GM21447 (cell line): ENCODE measurements around the gene NKD2.
"Not testable (repeated sequence)": the region's sequence is repeated elsewhere in the genome, so short reads cannot be mapped to it uniquely, and the experiment has no call there.

Experiments
- ATAC-seq: cut with Tn5 transposase; IDR thresholded peaks from one replicate; pipeline ENCODE4 v1.9.1; 2021; ENCODE audit not compliant: unreplicated experiment

NKD2 gene

DNA sequence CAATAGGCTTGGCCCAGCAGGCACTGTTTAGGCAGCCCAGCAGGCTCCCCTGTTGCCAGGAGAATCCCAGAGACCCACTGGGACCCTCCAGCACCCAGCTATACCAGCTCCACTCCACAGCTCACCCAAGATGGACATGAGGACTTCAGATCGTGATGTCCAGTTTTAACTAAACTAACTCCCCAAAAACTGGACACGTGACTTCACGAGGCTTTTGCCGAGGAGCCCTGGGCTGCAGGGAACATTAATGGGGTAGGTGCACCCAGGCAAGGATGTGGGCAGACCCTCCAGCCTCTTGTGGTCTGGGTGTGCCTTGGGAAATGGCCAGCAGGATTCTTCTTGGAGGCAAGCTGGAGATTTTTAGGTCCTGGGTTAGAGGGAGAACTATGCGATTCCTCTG is 8.9 kb upstream of the NKD2 start:
- no peak for ATAC-seq

- ATAC-seq: no peak
These were observed 8.3 kb upstream of the NKD2 start for GRCh38 chr5:1000329-1000728.

DNA sequence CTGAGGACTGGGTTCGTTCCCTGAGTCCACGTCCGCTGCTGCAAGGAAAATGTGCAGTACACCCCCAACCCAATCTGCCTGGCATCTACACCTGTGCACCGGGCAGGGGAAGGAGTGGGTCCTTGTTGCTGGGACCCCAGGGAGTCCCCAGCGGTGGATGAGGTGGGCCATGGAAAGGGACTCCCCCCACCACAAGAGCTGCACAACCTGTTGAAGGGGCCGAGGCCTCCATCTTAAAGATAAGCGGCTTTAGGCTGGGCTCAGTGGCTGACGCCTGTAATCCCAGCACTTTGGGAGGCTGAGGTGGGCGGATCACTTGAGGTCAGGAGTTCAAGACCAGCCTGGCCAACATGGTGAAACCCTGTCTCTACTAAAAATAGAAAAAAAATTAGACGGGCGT is 7.8 kb upstream of the NKD2 start:
- ATAC-seq: not testable (repeated sequence)

GRCh38 chr5:1001406-1002270 is 7.0 kb upstream of the NKD2 start:
- ATAC-seq: no peak

GRCh38 chr5:1002271-1002546 is 6.4 kb upstream of the NKD2 start:
- no peak for ATAC-seq

- ATAC-seq: no peak
These were observed 5.8 kb upstream of the NKD2 start for GRCh38 chr5:1002836-1003235.

GRCh38 chr5:1003296-1003937 is 5.2 kb upstream of the NKD2 start:
- ATAC-seq: no peak

DNA sequence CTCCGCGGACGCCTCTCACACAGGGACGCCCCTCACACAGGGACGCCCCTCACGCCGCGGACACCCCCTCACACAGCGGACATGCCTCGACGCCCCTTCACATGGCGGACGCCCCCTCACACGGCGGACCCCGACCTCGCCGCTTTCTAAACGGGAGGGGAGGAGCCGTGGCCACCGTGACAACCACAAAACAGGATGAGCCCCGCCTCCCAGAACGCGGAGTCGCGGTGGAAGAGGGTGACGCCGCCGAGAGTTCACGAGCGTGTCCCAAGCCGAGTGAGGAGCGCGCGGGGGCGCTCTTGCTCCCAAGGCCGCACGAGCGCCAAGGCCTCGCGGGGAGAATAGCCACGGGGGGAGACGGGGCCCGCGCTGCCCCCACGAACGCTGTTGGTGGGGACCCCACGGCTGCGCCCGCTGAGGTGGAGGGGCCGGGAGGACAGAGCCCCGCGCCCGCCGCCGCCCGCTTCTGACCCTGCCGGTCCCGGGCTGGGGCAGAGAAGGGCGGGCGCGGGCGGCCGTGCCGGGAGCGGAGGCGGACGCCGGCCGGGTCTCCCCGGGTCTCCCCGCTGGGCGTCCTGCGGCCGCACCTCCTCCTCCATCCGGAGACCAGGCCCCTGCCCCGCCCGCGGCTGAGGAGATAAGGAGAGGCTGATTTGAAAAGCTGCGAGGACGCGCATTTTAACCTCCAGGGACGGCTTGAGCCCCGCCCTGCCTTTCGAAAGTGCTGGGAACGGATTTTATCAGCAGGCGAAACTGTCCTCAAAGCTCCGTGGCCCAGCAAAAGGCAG is 3.9 kb upstream of the NKD2 start:
- ATAC-seq: no peak

DNA sequence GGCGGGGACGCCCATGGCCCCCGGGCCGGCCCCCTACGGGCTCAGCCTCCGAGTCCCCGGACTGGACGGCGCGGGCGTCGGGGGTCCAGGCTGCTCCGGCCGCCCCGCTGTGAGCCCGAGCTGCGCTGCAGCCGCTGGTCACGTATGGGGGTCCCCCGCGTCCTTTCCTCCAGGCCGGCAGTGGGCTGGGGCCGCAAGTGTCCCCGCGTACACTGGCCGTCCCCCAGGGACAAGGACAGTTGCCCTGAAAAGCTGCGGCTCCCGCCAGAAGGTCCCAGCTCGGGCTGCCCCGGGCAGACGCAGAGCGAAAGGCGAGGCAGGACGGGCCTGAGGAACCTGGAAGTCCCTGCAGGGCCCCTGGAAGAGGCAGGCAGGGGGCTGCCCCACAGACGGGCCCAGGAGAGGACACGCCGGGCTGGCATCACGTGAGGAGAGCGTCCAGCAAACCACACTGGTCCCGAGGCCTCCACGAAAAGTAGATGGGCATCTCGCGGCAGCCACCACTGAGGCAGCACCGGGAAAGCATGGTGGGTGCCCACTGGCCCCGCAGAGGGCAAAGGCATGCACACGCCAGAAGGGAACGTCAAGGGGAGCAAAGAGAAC is 3.3 kb upstream of the NKD2 start:
- ATAC-seq: no peak

DNA sequence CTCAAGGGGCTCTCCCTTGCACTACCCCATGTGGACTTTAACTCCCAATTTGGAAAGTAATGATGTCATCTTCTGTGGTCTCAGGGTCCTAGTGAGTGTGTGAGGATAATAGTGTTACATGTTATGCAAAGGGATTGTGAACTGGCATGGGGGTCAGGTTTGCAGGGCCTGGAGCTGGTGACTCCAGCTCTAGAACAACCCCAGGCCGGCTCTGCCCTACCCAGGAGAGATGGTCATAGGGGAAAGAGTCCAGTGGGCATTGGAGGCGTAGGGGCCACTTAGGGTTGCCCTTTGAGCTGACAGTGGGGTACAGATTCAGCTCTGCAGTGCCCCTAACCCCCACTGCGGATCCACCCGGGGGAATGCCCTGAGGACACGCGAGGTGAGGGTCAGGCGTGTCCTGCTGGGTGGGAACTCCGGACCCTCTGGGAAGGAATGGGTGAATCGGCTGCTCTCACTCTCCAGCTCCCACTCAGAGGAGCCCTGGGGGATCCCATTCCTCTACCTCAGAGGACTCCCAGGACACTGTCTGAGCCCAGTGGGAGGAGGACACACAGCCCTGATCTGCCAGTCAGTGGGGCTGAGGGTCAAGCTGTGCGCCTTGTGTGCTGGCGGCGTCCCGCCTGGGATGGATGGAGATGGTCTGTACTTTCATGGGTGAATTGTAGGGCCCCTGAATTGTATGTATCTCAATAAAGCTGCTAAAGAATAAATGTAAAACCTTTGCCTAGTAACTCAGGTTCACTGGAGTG is 2.5 kb upstream of the NKD2 start:
- no peak for ATAC-seq

- ATAC-seq: no peak
These were observed 1.9 kb upstream of the NKD2 start for GRCh38 chr5:1006656-1007071.

DNA sequence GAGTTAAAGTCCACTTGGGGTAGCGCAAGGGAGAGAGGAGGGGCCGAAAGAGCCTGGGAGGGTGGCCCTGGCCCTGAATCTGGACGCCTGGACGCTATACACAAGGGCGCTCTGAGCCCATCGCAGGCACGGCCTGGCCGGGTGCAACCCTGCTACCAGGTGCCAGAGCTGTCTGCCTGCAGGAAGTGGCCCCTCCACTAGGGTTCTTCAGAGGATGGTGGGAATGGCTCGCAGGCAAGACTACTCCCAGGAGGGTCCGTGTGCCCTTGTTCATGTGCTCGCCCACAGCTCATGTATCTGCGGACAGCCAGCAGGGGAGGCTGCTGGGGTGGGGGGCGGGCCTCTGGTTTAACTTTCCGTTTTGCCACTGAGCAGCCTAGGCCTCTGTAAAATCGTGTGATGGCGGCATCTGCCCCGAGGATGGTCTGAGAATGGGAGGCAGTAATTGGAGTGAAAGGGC is 1.4 kb upstream of the NKD2 start:
- ATAC-seq: no peak

- no peak for ATAC-seq
These were observed 736 bp upstream of the NKD2 start for GRCh38 chr5:1007681-1008450.

DNA sequence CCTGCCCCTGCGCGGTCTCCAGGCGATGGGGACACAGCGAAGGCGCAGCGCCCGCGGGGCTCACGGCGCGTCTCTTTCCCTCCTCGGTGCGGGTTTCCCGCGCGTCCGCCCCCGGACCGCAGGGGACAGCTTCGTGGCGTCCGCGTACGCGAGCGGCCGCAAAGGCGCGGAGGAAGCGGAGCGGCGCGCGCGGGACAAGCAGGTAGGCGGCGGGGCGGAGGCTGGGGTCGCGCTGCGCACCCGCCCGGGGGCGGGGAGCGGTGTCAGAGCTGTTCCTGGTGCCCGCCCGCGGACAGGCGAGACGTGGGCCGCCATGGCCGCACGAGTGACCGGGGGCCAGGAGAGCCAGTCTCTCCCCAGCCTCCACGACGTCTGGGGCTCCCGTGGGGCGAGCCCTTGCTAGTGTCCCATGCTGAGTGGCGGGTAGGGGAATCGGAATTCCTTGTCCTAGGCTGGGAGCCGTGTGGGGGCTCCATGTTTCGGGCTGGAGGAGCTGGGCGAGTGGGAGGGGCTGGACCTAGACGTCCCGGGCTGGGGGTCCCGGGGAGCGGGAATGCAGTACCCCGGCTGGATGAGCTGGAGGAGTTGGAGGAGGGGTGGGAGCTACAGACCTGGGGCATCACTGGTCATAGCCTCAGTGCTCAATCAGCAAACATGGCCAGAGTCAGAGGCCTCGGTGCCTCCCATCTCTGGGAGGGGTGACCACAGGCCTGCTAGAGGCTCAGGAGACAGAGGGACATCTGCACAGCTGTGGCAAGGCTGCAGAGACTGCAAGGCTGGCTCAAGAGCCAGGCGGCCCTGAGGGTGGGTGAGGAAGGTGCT is 968 bp downstream of the NKD2 start:
- ATAC-seq: no peak

GRCh38 chr5:1010181-1010510 is 1.5 kb downstream of the NKD2 start:
- ATAC-seq: no peak

GRCh38 chr5:1010641-1011046 is 2.0 kb downstream of the NKD2 start:
- ATAC-seq: no peak

DNA sequence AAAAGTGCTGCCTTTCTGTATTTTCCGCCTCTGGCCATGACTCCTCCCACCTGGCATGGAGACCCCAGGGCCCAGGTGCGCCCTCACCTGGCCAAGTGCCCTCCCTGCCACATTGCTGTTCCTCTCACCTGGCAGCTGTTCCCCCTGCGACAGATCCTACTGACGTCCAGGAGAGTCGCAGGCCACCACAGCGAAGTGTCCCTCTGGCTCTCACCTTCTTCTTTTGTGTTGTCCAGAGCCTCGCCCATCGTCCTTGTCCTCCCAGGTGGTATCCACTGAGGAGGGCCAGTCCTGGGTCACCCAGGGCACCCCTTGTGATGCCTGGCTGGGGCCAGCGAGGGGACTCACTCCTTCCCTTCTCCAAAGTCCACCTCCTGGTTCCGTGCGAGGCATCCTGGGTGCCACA is 2.6 kb downstream of the NKD2 start:
- ATAC-seq: no peak

DNA sequence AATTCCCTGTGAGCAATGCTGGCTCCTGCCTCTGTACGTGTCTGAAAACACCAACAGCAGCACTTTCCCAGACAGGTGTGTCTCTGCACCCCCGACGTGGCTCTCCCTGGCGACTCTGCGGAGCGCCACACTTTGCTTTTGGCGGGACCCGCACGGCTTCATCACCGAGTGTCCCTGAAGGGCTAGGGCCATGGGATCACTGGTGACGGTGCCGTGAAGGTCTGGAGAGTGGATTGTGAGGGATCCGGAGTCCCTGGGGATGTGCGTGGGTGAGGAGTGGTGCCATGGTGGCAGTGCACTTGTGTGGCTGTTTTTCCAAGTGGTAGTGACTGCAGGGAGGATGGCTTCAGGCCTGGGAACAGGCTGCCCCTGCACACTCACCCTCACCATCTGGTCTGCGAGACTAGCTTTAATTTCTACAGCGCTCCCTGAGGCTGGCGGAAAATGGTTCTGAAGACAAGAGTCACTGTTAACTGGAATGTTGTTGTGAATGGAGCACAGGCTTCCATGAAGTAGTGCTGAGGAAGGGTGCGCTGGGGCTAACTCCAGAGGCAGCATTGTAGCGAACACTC is 3.2 kb downstream of the NKD2 start:
- ATAC-seq: no peak

DNA sequence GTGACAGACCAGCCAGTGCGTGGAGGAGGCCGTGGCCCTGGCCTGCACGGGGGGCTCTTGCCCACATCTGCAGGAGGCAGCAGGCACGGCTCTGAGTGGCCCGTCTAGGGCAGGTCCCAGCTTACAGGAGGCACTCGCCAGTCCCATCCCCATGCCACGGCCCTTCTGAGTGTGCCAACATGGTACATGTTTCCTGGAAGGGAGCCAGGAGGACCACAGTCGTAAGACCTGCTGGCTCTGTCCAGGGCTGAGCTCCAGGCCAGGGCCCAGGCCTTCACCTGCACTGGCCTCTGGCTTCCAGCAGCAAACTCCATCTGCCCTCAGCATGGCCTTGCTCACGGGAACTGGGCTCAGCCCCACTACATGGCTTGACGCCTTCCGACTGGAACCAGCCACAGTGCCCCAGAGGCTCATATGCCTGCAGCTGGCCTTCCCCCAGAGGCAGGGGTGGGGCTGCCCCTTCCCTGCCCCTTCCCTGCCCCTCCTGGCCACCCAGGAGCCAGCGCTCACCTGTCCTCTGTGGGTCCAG is 3.8 kb downstream of the NKD2 start:
- ATAC-seq: no peak
